Activated T-helper 2 cell treated with anti-CD3 and anti-CD28 coated beads, Interferon-gamma antibody, Interleukin-2, Interleukin-4, amounts not matched to agents 10 μg/mL and 5 μg/mL and 100 μg/mL, durations not matched to agents 14 hours and 24 hours and 36 hours (primary cell): ENCODE data around the gene MOGAT3. TPM values are rescaled to one million over a fixed set of nuclear protein-coding genes. Genes with fewer than 3 reads are reported as not detected.

Experiments
- DNase-seq: peaks from one replicate; pipeline ENCODE4 v3.0.0; 2021; ENCODE audit warnings: low spot score
- H3K27ac Mint-ChIP-seq: one replicate; pipeline ENCODE4 v1.8.0; 2021; ENCODE audit warnings: mixed read lengths
- H3K27me3 Mint-ChIP-seq: one replicate; pipeline ENCODE4 v1.8.0; 2021; ENCODE audit warnings: low read depth, mixed read lengths
- H3K36me3 Mint-ChIP-seq: one replicate; pipeline ENCODE4 v1.8.0; 2021; ENCODE audit warnings: low read depth, mixed read lengths
- H3K4me1 Mint-ChIP-seq: one replicate; pipeline ENCODE4 v1.8.0; 2021; ENCODE audit warnings: low read depth, mixed read lengths
- H3K4me3 Mint-ChIP-seq: one replicate; pipeline ENCODE4 v1.8.0; 2021; ENCODE audit warnings: low read depth, mild to moderate bottlenecking, moderate library complexity, mixed read lengths
- H3K9me3 Mint-ChIP-seq: one replicate; pipeline ENCODE4 v1.8.0; 2021; ENCODE audit warnings: mixed read lengths
- intact Hi-C: fragments of 100-400 bp; cut with micrococcal nuclease; formaldehyde crosslinking; loops from one replicate; pipeline ENCODE4 v1.15.1; 2023
- total RNA-seq: library from RNA; stranded (reverse); gene quantifications from 2 replicates; pipeline ENCODE4 v1.2.3, GENCODE V29; 2022

Gene MOGAT3
- total RNA-seq, 1 donor from 2014 or later, result not detected

GRCh38 chr7:101165075-101165957, 35.5 kb downstream of the MOGAT3 start, which contains the start of gene VGF:
VGF (minus strand) TSS chr7:101165569; CDS start chr7:101164843, 726 bp downstream.
- H3K27ac Mint-ChIP-seq, result no peak within 1 kb of the TSS
- intact Hi-C loops, result loop anchor here (1.0 to 10.0 kb wide), 6 partner anchors 9 to 198 kb away; partner anchors contain the start of genes AP1S1, FIS1 and MUC12

GRCh38 chr7:101164071-101164840, 36.6 kb downstream of the MOGAT3 start:
- H3K27me3 Mint-ChIP-seq, result peaks cover 43% of the 10 kb centered on the region
- peaks cover 17% of the 10 kb centered on the region for H3K36me3 Mint-ChIP-seq
- intact Hi-C loops, result loop anchor here (2.0 to 10.0 kb wide), 2 partner anchors 15 to 81 kb away; partner anchors contain the start of gene FIS1
- H3K4me3 Mint-ChIP-seq, result peak overlapping the region; percentile 13
- H3K27ac Mint-ChIP-seq, result no peak overlapping the region
- no peaks in the 10 kb centered on the region for H3K9me3 Mint-ChIP-seq
- DNase-seq, result no peak
- H3K4me1 Mint-ChIP-seq, result peaks cover 34% of the 10 kb centered on the region

More at GRCh38 chr7:101165075-101165957, 35.5 kb downstream of the MOGAT3 start, which contains the start of gene VGF:
- peak; percentile 89 for DNase-seq
- Mint-ChIP-seq H3K4me3 (peak within 1 kb of the TSS; percentile 82), H3K27me3 (peaks cover 51% of the 10 kb centered on the region), H3K36me3 (peaks cover 7% of the 10 kb centered on the region), H3K4me1 (peaks cover 41% of the 10 kb centered on the region), H3K9me3 (no peaks in the 10 kb centered on the region)

- Mint-ChIP-seq H3K4me3 (peak overlapping the region; percentile 64), H3K36me3 (peaks cover 24% of the 10 kb centered on the region), H3K4me1 (peaks cover 28% of the 10 kb centered on the region), H3K27me3 (peaks cover 38% of the 10 kb centered on the region), H3K27ac (no peak overlapping the region), H3K9me3 (no peaks in the 10 kb centered on the region)
- DNase-seq, result peak; percentile 51
- intact Hi-C loops, result loop anchor here (2.0 to 10.0 kb wide), 2 partner anchors 15 to 81 kb away; partner anchors contain the start of gene FIS1
Measured at GRCh38 chr7:101163279-101164070, 37.4 kb downstream of the MOGAT3 start.

GRCh38 chr7:101162551-101163278, 38.1 kb downstream of the MOGAT3 start:
- Mint-ChIP-seq H3K27me3 (peaks cover 33% of the 10 kb centered on the region), H3K36me3 (peaks cover 28% of the 10 kb centered on the region), H3K4me3 (peak overlapping the region; percentile 57), H3K27ac (no peak overlapping the region), H3K4me1 (peaks cover 23% of the 10 kb centered on the region), H3K9me3 (no peaks in the 10 kb centered on the region)
- intact Hi-C loops, result loop anchor here (10.0 kb wide), 1 partner anchor 82 kb away; the partner anchor contains the start of gene FIS1
- DNase-seq, result no peak

- no peak for DNase-seq
- Mint-ChIP-seq H3K27ac (no peak overlapping the region), H3K9me3 (no peaks in the 10 kb centered on the region), H3K4me1 (peaks cover 18% of the 10 kb centered on the region), H3K27me3 (peaks cover 26% of the 10 kb centered on the region), H3K4me3 (peak overlapping the region; percentile 57), H3K36me3 (peaks cover 34% of the 10 kb centered on the region)
- intact Hi-C loops, result loop anchor here (10.0 kb wide), 1 partner anchor 83 kb away; the partner anchor contains the start of gene FIS1
Measured at GRCh38 chr7:101161692-101162471, 39.0 kb downstream of the MOGAT3 start.

GRCh38 chr7:101160910-101161309, 39.9 kb downstream of the MOGAT3 start:
- no peak for DNase-seq
- peaks cover 12% of the 10 kb centered on the region for H3K4me1 Mint-ChIP-seq
- intact Hi-C loops, result loop anchor here (10.0 kb wide), 1 partner anchor 84 kb away; the partner anchor contains the start of gene FIS1
- H3K27ac Mint-ChIP-seq, result no peak overlapping the region
- no peaks in the 10 kb centered on the region for H3K9me3 Mint-ChIP-seq
- H3K4me3 Mint-ChIP-seq, result no peak overlapping the region
- H3K36me3 Mint-ChIP-seq, result peaks cover 39% of the 10 kb centered on the region
- H3K27me3 Mint-ChIP-seq, result peaks cover 19% of the 10 kb centered on the region

GRCh38 chr7:101159696-101160674, 40.9 kb downstream of the MOGAT3 start:
- peaks cover 13% of the 10 kb centered on the region for H3K27me3 Mint-ChIP-seq
- H3K4me1 Mint-ChIP-seq, result peaks cover 14% of the 10 kb centered on the region
- no peak overlapping the region for H3K4me3 Mint-ChIP-seq
- H3K36me3 Mint-ChIP-seq, result peaks cover 43% of the 10 kb centered on the region
- intact Hi-C loops, result loop anchor here (10.0 kb wide), 1 partner anchor 85 kb away; the partner anchor contains the start of gene FIS1
- no peaks in the 10 kb centered on the region for H3K9me3 Mint-ChIP-seq
- DNase-seq, result no peak
- no peak overlapping the region for H3K27ac Mint-ChIP-seq

GRCh38 chr7:101156866-101157589, 43.8 kb downstream of the MOGAT3 start:
- no peak for DNase-seq
- H3K27ac Mint-ChIP-seq, result no peak overlapping the region
- H3K36me3 Mint-ChIP-seq, result peaks cover 43% of the 10 kb centered on the region
- H3K27me3 Mint-ChIP-seq, result peaks cover 8% of the 10 kb centered on the region
- intact Hi-C loops, result no loop called here
- peaks cover 13% of the 10 kb centered on the region for H3K4me1 Mint-ChIP-seq
- peaks cover 4% of the 10 kb centered on the region for H3K9me3 Mint-ChIP-seq
- no peak overlapping the region for H3K4me3 Mint-ChIP-seq

GRCh38 chr7:101156277-101156676, 44.6 kb downstream of the MOGAT3 start:
- Mint-ChIP-seq H3K4me1 (peaks cover 13% of the 10 kb centered on the region), H3K27me3 (peaks cover 8% of the 10 kb centered on the region), H3K9me3 (peaks cover 4% of the 10 kb centered on the region), H3K36me3 (peaks cover 41% of the 10 kb centered on the region), H3K27ac (no peak overlapping the region), H3K4me3 (no peak overlapping the region)
- no peak for DNase-seq
- intact Hi-C loops, result no loop called here

- Mint-ChIP-seq H3K4me3 (peak overlapping the region; percentile 83), H3K27me3 (peaks cover 9% of the 10 kb centered on the region), H3K4me1 (peaks cover 13% of the 10 kb centered on the region), H3K27ac (no peak overlapping the region), H3K36me3 (peaks cover 36% of the 10 kb centered on the region), H3K9me3 (peaks cover 4% of the 10 kb centered on the region)
- DNase-seq, result no peak
- intact Hi-C loops, result no loop called here
Measured at GRCh38 chr7:101155303-101155702, 45.5 kb downstream of the MOGAT3 start.
